GM20000 (cell line): Measurements from ENCODE around the gene C4BPA.

Experiments used
- DNase-seq: peaks from one replicate; pipeline ENCODE4 v3.0.0; 2012; ENCODE audit warnings: low spot score
- TF ChIP-seq, protein P1 (sequence below): IDR thresholded peaks from 2 replicates; pipeline ENCODE4 v1.5.1; 2012; ENCODE audit warnings: mild to moderate bottlenecking, control low read depth; ENCODE audit errors: extremely low read depth, missing control alignments

C4BPA gene

DNA sequence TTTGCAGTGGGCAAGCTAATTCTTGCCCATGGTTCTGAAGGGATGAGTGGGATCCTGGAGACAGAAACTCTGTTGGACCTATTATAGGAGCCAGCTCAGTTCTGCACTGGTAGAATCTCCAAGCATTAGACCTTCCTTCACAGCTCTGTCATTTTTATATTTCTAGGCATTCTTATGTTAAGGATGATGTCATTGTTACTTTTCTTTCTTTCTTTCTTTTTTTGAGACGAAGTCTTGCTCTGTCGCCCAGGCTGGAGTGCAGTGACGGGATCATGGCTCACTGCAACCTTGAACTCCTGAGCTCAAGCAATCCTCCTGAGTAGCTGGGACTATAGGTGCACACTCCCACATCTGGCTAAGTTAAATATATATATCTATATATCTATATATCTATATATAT lies 43.4 kb upstream of the C4BPA start:
- TF ChIP-seq, protein P1, sequence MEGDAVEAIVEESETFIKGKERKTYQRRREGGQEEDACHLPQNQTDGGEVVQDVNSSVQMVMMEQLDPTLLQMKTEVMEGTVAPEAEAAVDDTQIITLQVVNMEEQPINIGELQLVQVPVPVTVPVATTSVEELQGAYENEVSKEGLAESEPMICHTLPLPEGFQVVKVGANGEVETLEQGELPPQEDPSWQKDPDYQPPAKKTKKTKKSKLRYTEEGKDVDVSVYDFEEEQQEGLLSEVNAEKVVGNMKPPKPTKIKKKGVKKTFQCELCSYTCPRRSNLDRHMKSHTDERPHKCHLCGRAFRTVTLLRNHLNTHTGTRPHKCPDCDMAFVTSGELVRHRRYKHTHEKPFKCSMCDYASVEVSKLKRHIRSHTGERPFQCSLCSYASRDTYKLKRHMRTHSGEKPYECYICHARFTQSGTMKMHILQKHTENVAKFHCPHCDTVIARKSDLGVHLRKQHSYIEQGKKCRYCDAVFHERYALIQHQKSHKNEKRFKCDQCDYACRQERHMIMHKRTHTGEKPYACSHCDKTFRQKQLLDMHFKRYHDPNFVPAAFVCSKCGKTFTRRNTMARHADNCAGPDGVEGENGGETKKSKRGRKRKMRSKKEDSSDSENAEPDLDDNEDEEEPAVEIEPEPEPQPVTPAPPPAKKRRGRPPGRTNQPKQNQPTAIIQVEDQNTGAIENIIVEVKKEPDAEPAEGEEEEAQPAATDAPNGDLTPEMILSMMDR: no peak
- no peak for DNase-seq

DNA sequence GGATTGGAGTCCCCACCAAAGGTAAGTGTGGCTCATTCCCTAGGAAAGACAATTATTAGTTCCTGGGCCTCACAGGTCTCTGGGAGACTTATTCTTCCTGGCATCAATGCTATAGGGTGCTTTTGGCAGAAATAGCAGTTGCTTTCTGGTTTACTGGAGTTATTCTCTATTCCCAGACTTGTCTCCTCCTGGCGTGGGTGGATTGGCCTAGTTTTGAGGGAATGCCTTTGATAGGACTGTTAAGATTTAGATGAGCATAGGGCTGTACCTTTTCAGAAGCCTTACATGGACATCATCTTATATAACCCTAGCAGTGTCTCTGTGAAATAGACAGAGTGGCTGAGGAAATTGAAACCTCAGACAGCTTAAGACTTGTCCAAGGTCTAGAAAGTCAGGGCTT lies 42.0 kb upstream of the C4BPA start:
- no peak for DNase-seq
- TF ChIP-seq, protein P1: no peak

DNA sequence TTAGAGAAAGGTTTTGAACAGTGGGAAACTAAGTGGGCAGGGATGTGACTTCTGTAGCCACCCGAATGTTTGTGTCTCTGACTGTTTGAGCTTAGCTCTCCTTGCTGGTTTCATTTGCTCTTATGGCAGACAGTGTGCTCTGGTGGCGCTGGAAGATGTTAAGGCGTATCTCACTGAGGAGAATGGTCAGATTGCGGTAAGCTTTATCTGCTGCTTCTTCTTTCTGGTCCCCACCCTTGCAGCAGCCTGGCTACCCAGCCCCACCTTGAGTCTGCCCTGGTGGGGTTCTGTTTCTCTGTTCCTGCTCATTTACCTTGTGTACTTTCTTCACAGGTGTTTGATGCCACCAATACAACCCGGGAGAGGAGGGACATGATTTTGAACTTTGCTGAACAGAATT lies 41.0 kb upstream of the C4BPA start:
- TF ChIP-seq, protein P1: no peak
- no peak for DNase-seq

DNA sequence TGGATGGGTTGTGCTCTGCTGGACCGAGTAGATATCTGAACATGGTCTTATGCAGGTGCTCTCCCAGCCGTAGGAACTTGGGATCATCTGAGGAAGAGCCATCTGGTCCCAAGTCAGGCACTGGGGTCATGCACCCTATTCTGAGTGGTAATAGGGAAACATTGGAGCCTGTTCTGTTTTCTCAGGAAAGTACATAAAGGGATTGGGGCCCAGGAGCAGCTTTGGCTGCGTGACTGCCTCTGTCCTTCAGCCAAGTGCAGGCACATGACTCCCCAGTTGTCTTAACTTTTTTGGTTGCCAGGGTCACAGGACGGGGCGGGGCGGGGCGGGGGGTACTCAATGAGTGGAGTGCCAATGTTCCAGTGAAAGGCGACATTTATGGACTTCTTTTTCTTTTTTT lies 39.5 kb upstream of the C4BPA start:
- DNase-seq: no peak
- TF ChIP-seq, protein P1: no peak

DNA sequence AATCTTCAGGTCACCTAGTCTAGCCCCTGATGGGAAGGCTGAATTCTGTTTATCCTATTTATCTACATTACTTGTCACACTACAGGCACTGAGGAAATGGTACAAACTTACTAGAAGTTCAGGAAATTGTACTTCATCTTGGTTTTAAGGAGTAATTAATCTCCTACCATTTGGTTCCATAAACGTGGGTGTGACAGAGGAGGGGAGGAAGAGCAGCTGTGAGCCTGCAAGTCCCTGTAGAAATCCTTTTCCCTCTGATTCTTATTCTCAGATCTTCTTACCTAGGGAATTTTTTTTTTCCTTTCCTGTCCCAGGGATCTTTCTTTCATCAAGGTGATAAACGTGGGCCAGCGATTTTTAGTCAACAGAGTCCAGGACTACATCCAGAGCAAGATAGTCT lies 36.8 kb upstream of the C4BPA start:
- no peak for DNase-seq
- TF ChIP-seq, protein P1: no peak

DNA sequence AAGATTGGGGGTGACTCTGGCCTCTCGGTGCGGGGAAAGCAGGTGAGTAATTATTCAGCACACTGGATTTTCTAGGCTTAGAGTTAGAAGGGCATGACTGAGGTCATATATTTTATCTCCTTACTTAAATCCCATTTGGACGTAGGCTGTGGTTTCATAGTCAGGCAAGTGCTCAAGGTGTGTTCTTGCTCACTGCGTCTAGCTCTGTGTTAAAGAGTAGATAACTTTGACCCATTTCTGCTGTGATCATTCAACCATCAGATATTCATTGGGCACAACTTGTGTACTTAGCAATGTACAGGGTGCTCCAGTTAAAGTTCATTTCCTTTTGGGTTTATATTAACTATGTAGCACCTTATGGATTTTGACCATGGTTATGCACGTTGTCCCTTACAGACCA lies 36.4 kb upstream of the C4BPA start:
- TF ChIP-seq, protein P1: no peak
- DNase-seq: no peak

DNA sequence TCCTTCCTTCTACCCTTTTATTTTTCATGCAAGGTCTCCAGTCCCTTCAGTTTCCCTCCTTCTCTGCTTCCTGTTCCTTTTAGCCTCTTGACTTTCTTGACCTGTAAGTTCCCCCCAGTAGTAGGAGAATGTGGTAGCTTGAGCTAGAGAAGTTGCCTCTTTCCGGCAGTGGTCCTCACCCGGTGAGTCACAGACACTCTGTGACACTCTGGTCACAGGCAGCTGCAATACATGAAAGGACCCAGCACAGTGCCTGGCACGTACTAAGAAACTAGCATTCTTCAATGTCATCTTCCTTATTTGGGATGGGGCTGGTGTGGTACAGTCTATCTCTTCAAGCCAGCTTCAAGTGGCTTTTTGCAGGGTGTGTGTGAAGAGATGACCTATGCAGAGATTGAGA lies 35.0 kb upstream of the C4BPA start:
- TF ChIP-seq, protein P1: no peak
- DNase-seq: no peak
